ENCODE data around the gene GOLGA3. TPM values are rescaled to one million over a fixed set of nuclear protein-coding genes. Genes with fewer than 3 reads are reported as not detected.

GOLGA3 gene
- total and polyA plus RNA-seq, 2 experiments from 2014 or later = 10.3 to 57.8 TPM

DNA sequence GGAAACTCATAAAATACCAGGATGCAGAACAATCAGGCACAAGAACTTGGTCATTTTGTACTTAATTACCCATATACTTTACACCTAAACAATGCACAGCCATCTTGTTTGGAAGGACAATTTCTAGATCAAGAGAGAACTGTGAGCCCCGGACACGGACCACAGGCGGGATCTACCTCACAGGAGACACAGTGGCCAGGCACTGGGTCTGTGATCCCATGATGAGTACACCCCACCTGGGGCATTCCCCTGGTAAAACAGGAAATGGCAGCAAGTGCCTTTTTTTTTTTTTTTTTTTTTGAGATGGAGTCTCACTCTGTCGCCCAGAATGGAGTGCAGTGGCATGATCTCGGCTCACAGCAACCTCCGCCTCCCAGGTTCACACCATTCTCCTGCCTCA is 15.2 kb downstream of the GOLGA3 start:
- no peak overlapping the region for H2AFZ ChIP-seq
- no peaks in the 10 kb centered on the region for H3K79me2 ChIP-seq (replicated peaks; ENCODE audit: insufficient read depth)
- H3K4me1 ChIP-seq (ENCODE audit: insufficient read depth) = no peaks in the 10 kb centered on the region
- Mint-ChIP-seq H3K9me3 (peaks cover 16% of the 10 kb centered on the region), H3K36me3 (ENCODE audit: low read depth) (peaks cover 73% of the 10 kb centered on the region), H3K4me1 (no peaks in the 10 kb centered on the region), H3K27ac (no peak overlapping the region), H3K27me3 (ENCODE audit: insufficient read depth, low read depth, poor library complexity) (peaks cover 4% of the 10 kb centered on the region), H3K4me3 (no peak overlapping the region)
- TF ChIP-seq ZNF331 (CRISPR knock-in tag; IDR thresholded peaks at IDR 0.05; ENCODE audit: low read depth) (no peak), CREB1 (CRISPR knock-in tag; IDR thresholded peaks at IDR 0.05; ENCODE audit: low read depth) (no peak), POLR2AphosphoS5 (IDR thresholded peaks at IDR 0.05; ENCODE audit: low read depth) (no peak), EZH2phosphoT487 (IDR thresholded peaks at IDR 0.05; ENCODE audit: unreplicated experiment) (no peak), NANOG (IDR thresholded peaks at IDR 0.05; ENCODE audit: borderline replicate concordance) (no peak), JUNB (IDR thresholded peaks at IDR 0.05; ENCODE audit: unreplicated experiment) (no peak), STAT1 (IDR thresholded peaks at IDR 0.05; ENCODE audit: unreplicated experiment) (no peak), EZH2 (IDR thresholded peaks at IDR 0.05; ENCODE audit: low read depth, unreplicated experiment) (no peak), ZNF114 (CRISPR knock-in tag; IDR thresholded peaks at IDR 0.05) (no peak)
- TF ChIP-seq, protein P1, sequence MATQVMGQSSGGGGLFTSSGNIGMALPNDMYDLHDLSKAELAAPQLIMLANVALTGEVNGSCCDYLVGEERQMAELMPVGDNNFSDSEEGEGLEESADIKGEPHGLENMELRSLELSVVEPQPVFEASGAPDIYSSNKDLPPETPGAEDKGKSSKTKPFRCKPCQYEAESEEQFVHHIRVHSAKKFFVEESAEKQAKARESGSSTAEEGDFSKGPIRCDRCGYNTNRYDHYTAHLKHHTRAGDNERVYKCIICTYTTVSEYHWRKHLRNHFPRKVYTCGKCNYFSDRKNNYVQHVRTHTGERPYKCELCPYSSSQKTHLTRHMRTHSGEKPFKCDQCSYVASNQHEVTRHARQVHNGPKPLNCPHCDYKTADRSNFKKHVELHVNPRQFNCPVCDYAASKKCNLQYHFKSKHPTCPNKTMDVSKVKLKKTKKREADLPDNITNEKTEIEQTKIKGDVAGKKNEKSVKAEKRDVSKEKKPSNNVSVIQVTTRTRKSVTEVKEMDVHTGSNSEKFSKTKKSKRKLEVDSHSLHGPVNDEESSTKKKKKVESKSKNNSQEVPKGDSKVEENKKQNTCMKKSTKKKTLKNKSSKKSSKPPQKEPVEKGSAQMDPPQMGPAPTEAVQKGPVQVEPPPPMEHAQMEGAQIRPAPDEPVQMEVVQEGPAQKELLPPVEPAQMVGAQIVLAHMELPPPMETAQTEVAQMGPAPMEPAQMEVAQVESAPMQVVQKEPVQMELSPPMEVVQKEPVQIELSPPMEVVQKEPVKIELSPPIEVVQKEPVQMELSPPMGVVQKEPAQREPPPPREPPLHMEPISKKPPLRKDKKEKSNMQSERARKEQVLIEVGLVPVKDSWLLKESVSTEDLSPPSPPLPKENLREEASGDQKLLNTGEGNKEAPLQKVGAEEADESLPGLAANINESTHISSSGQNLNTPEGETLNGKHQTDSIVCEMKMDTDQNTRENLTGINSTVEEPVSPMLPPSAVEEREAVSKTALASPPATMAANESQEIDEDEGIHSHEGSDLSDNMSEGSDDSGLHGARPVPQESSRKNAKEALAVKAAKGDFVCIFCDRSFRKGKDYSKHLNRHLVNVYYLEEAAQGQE (IDR thresholded peaks at IDR 0.05; ENCODE audit: unreplicated experiment) = no peak
- TF ChIP-seq, protein P2, sequence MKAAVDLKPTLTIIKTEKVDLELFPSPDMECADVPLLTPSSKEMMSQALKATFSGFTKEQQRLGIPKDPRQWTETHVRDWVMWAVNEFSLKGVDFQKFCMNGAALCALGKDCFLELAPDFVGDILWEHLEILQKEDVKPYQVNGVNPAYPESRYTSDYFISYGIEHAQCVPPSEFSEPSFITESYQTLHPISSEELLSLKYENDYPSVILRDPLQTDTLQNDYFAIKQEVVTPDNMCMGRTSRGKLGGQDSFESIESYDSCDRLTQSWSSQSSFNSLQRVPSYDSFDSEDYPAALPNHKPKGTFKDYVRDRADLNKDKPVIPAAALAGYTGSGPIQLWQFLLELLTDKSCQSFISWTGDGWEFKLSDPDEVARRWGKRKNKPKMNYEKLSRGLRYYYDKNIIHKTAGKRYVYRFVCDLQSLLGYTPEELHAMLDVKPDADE (IDR thresholded peaks at IDR 0.05) = no peak
- TF ChIP-seq, protein P3, sequence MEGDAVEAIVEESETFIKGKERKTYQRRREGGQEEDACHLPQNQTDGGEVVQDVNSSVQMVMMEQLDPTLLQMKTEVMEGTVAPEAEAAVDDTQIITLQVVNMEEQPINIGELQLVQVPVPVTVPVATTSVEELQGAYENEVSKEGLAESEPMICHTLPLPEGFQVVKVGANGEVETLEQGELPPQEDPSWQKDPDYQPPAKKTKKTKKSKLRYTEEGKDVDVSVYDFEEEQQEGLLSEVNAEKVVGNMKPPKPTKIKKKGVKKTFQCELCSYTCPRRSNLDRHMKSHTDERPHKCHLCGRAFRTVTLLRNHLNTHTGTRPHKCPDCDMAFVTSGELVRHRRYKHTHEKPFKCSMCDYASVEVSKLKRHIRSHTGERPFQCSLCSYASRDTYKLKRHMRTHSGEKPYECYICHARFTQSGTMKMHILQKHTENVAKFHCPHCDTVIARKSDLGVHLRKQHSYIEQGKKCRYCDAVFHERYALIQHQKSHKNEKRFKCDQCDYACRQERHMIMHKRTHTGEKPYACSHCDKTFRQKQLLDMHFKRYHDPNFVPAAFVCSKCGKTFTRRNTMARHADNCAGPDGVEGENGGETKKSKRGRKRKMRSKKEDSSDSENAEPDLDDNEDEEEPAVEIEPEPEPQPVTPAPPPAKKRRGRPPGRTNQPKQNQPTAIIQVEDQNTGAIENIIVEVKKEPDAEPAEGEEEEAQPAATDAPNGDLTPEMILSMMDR (conservative IDR thresholded peaks at IDR 0.05; ENCODE audit: low read depth in 2 of 2) = no peak
- TF ChIP-seq, protein P4, sequence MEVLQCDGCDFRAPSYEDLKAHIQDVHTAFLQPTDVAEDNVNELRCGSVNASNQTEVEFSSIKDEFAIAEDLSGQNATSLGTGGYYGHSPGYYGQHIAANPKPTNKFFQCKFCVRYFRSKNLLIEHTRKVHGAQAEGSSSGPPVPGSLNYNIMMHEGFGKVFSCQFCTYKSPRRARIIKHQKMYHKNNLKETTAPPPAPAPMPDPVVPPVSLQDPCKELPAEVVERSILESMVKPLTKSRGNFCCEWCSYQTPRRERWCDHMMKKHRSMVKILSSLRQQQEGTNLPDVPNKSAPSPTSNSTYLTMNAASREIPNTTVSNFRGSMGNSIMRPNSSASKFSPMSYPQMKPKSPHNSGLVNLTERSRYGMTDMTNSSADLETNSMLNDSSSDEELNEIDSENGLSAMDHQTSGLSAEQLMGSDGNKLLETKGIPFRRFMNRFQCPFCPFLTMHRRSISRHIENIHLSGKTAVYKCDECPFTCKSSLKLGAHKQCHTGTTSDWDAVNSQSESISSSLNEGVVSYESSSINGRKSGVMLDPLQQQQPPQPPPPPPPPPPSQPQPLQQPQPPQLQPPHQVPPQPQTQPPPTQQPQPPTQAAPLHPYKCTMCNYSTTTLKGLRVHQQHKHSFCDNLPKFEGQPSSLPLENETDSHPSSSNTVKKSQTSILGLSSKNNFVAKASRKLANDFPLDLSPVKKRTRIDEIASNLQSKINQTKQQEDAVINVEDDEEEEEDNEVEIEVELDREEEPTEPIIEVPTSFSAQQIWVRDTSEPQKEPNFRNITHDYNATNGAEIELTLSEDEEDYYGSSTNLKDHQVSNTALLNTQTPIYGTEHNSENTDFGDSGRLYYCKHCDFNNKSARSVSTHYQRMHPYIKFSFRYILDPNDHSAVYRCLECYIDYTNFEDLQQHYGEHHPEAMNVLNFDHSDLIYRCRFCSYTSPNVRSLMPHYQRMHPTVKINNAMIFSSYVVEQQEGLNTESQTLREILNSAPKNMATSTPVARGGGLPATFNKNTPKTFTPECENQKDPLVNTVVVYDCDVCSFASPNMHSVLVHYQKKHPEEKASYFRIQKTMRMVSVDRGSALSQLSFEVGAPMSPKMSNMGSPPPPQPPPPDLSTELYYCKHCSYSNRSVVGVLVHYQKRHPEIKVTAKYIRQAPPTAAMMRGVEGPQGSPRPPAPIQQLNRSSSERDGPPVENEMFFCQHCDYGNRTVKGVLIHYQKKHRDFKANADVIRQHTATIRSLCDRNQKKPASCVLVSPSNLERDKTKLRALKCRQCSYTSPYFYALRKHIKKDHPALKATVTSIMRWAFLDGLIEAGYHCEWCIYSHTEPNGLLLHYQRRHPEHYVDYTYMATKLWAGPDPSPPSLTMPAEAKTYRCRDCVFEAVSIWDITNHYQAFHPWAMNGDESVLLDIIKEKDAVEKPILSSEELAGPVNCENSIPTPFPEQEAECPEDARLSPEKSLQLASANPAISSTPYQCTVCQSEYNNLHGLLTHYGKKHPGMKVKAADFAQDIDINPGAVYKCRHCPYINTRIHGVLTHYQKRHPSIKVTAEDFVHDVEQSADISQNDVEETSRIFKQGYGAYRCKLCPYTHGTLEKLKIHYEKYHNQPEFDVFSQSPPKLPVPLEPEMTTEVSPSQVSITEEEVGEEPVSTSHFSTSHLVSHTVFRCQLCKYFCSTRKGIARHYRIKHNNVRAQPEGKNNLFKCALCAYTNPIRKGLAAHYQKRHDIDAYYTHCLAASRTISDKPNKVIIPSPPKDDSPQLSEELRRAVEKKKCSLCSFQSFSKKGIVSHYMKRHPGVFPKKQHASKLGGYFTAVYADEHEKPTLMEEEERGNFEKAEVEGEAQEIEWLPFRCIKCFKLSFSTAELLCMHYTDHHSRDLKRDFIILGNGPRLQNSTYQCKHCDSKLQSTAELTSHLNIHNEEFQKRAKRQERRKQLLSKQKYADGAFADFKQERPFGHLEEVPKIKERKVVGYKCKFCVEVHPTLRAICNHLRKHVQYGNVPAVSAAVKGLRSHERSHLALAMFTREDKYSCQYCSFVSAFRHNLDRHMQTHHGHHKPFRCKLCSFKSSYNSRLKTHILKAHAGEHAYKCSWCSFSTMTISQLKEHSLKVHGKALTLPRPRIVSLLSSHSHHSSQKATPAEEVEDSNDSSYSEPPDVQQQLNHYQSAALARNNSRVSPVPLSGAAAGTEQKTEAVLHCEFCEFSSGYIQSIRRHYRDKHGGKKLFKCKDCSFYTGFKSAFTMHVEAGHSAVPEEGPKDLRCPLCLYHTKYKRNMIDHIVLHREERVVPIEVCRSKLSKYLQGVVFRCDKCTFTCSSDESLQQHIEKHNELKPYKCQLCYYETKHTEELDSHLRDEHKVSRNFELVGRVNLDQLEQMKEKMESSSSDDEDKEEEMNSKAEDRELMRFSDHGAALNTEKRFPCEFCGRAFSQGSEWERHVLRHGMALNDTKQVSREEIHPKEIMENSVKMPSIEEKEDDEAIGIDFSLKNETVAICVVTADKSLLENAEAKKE (CRISPR knock-in tag; IDR thresholded peaks at IDR 0.05) = no peak
- peaks cover 3% of the 10 kb centered on the region for H3F3A ChIP-seq (replicated peaks; ENCODE audit: low read depth)
- H3K27ac ChIP-seq (ENCODE audit: low read depth) = no peak overlapping the region
- no peak for ATAC-seq
- H3K9me2 ChIP-seq (ENCODE audit: insufficient read depth) = no peaks in the 10 kb centered on the region
- no peaks in the 10 kb centered on the region for H3K27me3 ChIP-seq (ENCODE audit: insufficient read depth)
- H3K4me2 ChIP-seq = no peak overlapping the region
- peaks cover under 1% of the 10 kb centered on the region; the same call in 1 of the 2 replicates for H4K20me1 ChIP-seq (replicated peaks; ENCODE audit: insufficient read depth)
- no peak overlapping the region for H3K4me3 ChIP-seq
- DNase-seq (ENCODE audit: low spot score) = no peak
- peaks cover 24% of the 10 kb centered on the region for H3K36me3 ChIP-seq (ENCODE audit: insufficient read depth)

Measured in GM23338 (cell line).